DMS 273 treated with DMSO at 0.1 percent for 48 hours (cell line): ENCODE data around the gene SAP30L.
A peak's percentile ranks its signal among the peaks of the same experiment; 100 is the strongest.

ENCODE experiments used
- DNase-seq: peaks from one replicate; lab custom pipeline; 2025; lab: John Stamatoyannopoulos, UW

The SAP30L gene

DNA sequence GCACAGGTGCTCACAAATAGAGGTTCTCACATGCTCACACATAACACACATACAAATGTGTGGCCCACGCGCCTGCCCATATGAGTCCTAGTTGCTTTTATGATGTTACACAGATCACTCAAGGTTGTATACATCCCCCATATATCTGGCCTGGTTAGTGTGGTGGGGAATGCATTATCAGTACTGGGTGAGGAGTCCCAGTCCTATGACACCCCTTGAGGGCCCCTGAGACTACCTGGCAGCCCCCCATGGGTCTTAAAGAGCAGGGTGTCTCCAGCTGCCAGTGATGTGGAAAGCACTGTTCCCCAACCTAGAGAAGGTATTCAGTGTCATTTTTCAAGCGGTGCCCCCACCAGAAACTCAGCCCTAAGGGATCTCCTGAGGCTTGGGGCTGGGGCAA is 35.0 kb downstream of the SAP30L start:
- DNase-seq: no peak

GRCh38 chr5:154481584-154482381 is 36.0 kb downstream of the SAP30L start:
- no peak for DNase-seq

DNA sequence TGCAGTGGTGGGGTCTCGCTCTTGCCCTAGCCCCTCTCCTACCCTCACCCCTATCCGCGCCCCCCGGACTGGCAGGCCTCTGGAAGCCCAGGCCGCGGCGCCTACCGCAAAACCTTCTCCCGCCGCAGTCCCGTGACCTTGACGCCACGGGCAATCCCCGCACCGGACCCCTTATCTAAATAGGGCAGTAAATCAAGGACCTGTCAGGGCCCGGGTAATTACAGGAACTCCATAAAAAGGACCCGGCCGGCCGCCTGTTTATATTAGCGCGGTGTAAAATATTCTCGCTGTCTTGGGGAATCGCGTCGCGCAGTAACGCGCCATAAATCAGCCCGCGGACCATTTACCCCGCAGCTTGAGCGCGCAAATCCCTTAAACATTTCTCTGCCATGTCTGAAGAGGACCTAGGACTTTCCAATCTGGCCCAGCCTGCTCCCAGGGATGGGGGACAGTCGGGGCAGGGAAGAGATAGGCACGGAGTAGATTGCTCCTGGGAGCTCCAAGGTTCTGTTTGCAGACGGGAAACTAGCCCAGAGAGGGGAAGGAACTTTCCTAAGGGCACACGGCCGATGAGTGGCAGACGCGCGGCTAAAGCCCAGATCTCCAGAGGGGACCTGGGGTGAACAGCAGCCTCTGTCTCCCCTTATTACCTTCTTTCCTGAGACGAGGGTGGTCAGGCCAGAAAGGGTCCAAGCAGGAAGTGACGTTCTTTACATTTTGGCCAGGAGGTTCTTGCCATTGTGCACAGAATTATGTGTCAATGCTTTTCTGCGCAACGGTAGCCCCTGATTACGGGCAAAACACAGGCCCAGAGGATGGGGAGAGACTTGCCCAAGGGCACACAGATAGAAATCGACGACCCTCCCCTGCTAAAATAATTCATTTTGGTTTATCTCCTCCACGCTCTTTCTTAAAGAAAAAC is 37.0 kb downstream of the SAP30L start:
- no peak for DNase-seq

DNA sequence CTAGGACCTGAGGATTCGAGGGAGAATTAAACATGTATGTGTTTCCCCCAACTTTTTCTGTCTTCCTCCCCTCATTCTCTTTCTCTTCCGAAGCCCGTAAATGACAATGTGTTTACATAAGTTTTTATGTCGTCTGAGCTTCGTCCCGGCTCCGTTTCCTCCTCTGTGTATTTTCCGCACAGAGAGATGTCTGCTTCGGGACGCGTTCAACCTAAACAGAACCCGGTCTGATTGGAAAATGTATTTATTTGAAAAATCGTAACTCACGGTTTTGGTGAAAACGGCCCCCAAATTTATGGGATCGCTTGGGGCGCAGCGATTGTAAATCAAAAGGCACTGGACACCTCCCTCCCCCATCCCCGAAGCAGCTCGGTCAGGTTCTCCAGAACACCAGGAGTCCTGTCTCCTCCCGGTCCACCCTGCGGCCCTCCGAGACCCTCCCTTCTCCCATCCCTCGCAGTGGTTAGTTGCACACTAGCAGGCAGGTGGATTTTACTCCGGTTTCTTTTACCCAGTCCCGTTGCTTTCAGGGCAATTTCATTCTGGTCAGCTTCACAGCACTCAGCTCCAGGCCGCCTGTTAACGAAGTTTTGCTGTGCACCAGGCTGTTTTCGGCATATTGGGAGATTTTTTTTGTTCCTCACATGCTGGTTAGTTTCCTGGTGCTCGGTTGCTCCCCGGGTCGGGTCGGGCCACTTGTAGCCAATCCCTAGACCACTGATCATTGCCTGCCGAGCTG is 38.0 kb downstream of the SAP30L start:
- no peak for DNase-seq

DNA sequence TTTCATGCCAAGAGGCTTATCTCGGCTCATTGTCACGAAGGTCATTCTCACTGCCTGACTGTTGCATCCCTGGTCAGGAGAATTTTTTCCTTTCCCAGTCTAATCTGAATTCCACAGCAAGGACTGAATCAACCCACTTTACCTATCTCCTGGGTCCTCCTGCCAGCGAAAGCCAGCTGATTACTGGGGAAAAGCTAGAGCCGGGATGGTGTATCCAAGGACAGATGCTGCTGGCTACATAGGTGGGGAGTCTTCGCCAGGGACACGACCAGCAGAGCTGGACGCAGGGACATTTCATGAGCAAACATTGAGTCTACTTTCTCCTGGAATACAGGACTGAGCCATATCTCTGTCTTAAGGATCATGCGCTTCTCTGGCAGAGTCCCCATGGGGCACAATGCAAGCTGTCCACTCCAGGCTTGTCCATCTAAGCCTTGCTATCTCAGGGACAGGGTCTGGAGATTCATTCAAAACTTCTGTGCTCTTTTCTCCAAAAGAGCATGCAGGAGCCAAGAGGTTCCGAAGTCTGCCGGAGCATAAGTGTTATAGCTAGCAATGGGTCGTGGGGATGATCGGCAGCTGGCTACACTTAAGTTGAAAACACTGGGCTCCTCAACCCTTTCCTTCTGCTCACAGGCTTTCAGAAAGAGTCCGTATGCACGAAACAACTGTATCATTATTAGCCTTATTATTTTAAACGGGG is 38.7 kb downstream of the SAP30L start:
- no peak for DNase-seq

DNA sequence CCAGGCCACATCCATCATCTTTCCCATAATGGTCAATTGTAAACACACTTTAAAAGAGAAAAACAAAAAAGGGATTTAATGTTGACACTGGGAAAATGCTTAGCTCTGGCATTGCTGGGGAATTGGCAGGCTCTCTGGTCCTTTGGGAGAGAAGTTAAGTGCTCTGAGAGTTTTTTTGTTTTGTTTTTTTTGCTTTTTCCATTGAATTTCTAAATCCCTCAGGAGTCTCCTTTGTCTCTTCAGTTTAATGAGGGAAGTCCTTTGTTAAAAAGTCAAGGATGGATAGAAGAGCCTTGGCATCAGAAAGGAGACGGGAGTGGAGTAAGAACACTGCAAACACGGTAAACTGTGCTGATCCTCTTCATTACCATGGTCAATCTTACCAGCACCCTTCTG is 39.3 kb downstream of the SAP30L start:
- no peak for DNase-seq

GRCh38 chr5:154485850-154486426 is 40.1 kb downstream of the SAP30L start:
- DNase-seq: no peak

GRCh38 chr5:154486427-154486866 is 40.6 kb downstream of the SAP30L start:
- DNase-seq: no peak

- DNase-seq: no peak
Observed at GRCh38 chr5:154487541-154487940, 41.7 kb downstream of the SAP30L start.

GRCh38 chr5:154491941-154492340 is 46.1 kb downstream of the SAP30L start:
- DNase-seq: no peak

DNA sequence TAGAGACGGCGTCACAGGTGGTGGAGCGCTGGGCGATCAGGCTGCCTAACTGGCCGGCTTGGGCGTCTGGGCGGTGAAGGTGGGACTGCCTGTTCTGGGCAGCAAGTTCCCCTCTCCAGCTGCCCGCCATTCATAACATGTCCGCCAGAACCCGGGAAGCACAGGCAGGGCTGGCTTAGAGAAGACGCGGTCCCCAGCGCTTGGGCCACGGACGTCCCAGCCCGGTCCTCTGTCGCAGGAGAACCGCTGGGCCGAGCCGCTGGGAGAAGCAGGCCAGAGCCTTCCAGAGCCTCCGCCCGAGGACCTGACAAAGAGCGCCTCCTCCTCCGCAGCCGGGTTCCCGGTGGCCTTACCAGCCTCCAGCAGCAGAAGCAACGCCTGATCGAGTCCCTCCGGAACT is 47.5 kb downstream of the SAP30L start:
- no peak for DNase-seq

DNA sequence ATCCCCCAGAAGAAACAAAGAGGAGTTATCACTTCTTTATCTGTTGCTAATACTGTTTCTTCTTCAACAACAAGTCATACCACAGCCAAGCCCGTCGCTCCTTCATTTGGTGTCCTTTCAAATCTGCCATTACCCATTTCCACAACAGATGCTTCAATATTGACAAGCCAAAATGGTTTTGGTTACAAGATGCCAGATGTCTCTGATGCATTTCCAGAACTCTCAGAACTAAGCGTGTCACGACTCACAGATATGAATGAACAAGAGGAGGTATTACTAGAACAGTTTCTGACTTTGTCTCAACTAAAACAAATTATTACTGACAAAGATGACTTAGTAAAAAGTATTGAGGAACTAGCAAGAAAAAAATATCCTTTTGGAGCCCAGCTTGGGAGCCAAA is 48.2 kb downstream of the SAP30L start:
- peak; percentile 45 for DNase-seq

- DNase-seq: no peak
Observed at GRCh38 chr5:154498591-154498990, 52.8 kb downstream of the SAP30L start.

- no peak for DNase-seq
Observed at GRCh38 chr5:154498994-154499393, 53.2 kb downstream of the SAP30L start.

GRCh38 chr5:154501566-154501965 is 55.8 kb downstream of the SAP30L start:
- DNase-seq: no peak

GRCh38 chr5:154502180-154502579 is 56.4 kb downstream of the SAP30L start:
- no peak for DNase-seq

- DNase-seq: no peak
Observed at GRCh38 chr5:154503698-154504039, 57.9 kb downstream of the SAP30L start.

DNA sequence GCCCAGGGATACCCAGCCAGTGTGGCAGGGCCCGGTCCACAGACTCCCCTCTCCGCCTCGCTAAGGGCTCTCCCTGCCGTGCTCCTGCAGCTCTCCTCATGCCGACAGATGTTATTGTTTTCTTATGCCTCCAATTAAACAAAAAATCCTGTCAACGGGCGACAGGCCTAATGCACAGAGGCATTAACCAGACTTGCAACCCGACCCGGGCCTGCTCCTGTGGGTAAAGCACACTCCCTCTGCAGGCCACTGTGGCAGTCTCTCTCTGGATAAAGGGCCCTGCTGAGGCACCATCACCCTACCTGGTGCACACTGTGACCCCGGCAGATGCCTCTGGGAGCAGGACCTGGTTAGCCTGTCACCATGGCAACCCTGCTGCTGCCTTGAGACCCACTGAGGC is 59.8 kb downstream of the SAP30L start:
- peak; percentile 85 for DNase-seq

GRCh38 chr5:154506049-154506715 is 60.4 kb downstream of the SAP30L start:
- DNase-seq: no peak

DNA sequence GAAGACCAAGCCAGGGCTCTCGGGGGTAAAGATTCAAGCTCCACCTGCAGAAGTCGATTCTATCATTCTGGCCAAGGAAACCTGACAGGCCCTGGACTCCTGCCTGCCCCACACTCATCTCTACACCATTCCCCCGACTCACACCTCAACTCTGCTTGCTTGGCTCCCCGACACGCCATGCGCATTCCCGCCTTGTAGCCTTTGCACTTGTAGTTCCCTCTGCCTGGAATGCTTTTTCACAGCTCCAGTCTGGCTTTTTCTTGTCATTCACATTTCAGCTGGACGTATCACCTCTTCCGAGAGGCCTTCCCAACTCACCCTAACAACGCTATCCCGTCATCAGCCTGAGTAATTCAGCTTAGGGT is 60.9 kb downstream of the SAP30L start:
- DNase-seq: no peak

DNA sequence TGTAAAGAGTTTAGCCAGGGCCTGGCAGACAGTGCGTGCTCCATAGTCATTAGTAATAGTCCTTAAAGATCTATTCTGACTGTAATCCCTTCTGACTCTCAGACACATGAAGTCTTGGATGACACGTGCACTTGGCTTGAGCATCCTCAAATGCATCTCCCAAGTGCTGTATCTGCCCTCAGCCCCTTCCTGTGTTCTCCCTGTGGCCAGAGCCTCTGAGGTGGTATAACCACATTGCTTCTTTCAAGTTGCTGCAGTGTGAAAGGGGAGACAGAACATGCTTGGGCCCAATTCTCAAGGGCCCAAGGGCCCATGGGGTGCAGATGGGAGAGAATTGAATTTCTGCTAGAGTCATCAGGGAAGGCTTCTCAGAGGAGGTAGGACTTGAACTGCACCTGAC is 62.3 kb downstream of the SAP30L start:
- DNase-seq: no peak
